GM18508 (cell line): Measurements from ENCODE around the gene PSEN1.

Source experiments
- ATAC-seq: cut with Tn5 transposase; IDR thresholded peaks from one replicate; pipeline ENCODE4 v1.9.1; 2021; ENCODE audit warnings: moderate number of reproducible peaks; ENCODE audit not compliant: insufficient read depth, unreplicated experiment

The PSEN1 gene

DNA sequence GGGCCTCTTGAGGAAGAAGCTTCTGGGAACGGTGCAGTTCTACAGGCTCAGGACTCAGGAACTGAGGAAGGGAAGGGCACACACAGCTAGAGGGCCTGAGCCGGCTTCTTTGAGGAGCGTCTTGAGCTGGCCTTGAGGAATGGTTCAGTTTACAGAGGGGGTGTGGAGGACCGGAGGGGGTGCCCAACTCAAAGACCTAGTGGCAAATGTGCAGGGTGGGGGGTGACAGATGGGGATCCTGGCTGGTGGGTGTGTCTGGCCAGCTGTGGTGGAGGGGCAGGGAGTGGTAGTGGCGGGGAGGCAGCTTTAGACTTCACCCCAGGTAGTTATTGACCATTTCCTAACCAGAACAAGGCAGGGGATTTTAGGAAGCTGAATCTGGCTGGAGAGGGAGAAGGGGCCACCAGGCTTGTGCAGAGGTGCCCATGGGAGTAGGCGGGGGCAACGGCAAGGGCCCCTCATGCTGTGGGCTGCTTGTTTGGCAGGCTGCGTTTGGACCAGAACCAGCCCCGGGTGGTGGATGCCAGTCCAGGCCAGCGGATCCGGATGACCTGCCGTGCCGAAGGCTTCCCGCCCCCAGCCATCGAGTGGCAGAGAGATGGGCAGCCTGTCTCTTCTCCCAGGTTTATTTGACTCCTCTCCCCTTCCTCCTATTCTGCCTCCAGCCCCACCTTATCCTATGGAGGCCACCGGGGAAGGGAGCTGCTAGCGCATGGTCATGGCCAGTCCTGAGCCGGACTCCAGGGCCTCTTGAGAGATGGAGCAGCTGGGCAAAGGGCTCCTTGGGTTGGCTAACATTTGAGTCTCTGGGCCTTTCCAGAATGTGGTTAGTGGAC is 128.8 kb downstream of the PSEN1 start:
- no peak for ATAC-seq

DNA sequence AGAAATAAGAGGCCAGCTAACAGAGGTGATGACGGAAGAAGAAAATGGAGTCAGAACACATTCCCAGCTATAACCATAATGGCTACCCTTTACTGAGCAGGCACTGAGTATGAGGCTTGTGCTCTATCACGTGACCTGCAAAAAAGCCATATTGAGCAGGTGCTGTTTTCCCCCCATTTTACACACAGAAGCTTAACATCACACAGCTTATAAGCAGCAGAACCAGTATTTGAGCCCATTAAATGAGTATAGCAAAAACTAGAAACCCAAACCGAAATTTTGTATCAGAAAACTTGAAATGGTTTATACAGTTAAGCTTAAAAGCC is 129.4 kb downstream of the PSEN1 start:
- ATAC-seq: no peak

DNA sequence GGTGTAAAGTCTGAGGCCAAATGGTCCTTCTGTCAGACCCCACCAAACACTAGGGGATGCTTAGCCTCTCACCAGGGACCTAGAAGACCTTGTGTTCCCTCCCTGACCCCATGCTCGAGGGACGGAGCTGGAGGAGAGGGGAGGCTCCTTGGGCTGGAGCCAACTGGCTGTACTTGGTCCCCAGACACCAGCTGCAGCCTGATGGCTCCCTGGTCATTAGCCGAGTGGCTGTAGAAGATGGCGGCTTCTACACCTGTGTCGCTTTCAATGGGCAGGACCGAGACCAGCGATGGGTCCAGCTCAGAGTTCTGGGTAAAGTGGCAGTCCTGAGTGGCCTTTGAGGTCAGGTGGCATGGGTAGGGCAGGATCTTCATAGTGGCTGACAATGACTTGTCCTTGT is 130.0 kb downstream of the PSEN1 start:
- no peak for ATAC-seq

DNA sequence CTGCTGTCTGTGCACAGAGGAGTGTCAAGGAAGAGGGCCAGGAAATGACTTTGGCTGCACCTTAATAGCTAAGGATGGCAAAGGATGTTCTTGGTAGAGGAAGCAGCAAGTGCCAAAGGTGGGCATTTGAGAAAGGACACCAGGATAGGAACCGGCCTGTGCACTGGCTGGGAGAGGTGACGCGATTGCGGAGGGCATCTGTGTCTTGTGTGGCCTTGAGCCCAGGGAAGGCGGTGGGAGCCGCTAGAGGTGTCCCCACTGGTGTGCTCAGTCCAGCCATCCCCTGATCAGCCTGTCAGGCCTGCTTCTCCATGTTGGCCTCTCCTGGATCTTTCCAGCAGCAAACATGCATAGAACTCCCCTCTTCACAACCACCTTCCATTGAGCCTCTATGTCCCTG is 131.2 kb downstream of the PSEN1 start:
- ATAC-seq: no peak

DNA sequence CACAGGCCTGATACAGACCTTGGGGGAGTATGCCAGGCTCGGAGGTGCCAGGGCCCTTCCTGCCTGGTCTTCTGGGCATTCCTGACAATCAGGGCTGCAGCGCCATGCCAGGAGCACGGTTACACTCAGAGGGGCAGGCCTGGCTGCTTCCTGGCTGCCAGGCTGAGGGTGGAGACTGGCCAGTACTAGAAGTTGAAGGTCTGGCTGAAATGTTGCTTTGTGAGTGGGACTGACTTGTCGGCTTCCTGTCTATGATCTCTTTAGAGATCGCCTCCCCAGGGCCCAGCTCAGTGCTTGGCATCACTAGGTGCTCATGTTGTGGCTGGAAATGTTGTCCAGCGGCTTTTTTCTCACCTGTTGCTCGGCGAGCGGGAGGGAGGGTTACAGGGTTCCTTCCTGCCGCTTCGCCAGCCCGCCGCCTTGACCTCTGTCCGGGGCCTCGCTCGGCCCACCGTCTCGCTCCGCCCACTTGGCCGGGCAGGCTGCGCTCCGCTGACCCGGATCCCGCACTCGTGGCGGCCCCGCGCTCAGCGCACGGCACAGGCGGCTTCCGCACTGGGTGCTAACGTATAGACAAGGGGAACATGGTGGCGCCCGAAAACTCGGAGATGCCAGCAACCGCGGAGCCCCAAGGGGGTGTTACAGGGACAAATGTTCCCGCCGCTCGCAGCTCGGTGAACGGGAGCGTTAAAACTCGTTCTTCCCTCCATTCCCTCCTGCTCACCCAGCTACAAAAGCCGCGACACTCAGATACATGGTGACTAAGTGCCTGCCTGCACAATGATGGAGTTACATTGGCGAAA is 133.6 kb downstream of the PSEN1 start:
- no peak for ATAC-seq

DNA sequence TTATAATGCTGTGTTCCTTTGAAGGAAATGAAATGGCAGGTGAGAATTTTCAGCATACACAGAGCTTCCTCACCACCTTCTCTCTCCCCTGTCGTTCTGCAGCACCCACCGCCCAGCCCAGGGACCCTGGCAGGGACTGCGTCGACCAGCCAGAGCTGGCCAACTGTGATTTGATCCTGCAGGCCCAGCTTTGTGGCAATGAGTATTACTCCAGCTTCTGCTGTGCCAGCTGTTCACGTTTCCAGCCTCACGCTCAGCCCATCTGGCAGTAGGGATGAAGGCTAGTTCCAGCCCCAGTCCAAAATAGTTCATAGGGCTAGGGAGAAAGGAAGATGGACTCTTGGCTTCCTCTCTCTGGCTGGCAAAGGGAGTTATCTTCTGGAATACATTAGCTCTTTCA is 136.1 kb downstream of the PSEN1 start:
- ATAC-seq: no peak
